Breast epithelium (tissue), 4 donors: Measurements from ENCODE around the gene TMEFF1. TPM values are rescaled to one million over a fixed set of nuclear protein-coding genes. Genes with fewer than 3 reads are reported as not detected.

Source experiments
- DNase-seq, 2 donors: peaks; one replicate each; pipeline ENCODE4 v3.0.0-alpha.2; 2019; ENCODE audit warnings: low spot score in 2 of 2
- H3K27ac ChIP-seq, 2 donors: fragments of 200-600 bp; sonication (generic) in 1 of 2; one replicate each; pipeline ENCODE4 v1.5.1; 2016 to 2019; ENCODE audit warnings: mild to moderate bottlenecking in 1 of 2
- H3K27me3 ChIP-seq, 2 donors: fragments of 200-600 bp; sonication (generic) in 1 of 2; one replicate each; pipeline versions ENCODE4 v1.5.1 to v1.6.0; 2017 to 2019; ENCODE audit warnings: control low read depth in 1 of 2, mild to moderate bottlenecking in 1 of 2
- H3K36me3 ChIP-seq: fragments of 200-600 bp; one replicate; pipeline ENCODE4 v1.5.1; 2019
- H3K4me1 ChIP-seq, 2 donors: fragments of 200-600 bp; sonication (generic); one replicate each; pipeline ENCODE4 v1.5.1; 2016 to 2019; ENCODE audit warnings: control low read depth in 1 of 2
- H3K4me3 ChIP-seq, 3 donors: fragments of 200-600 bp; sonication (generic); 1 replicate in 2 of 3; 2 replicates in 1 of 3; pipeline ENCODE4 v1.5.1; 2016 to 2019; ENCODE audit warnings: mild to moderate bottlenecking in 3 of 3, moderate library complexity in 2 of 3
- H3K9me3 ChIP-seq, 2 donors: fragments of 200-600 bp; sonication (generic) in 1 of 2; one replicate each; pipeline ENCODE4 v1.5.1; 2016 to 2019; ENCODE audit warnings: control low read depth in 1 of 2
- POLR2A ChIP-seq: fragments of 450-650 bp; IDR thresholded peaks from one replicate; pipeline ENCODE4 v1.6.1; 2016; ENCODE audit warnings: antibody characterized with exemption, mild to moderate bottlenecking, moderate library complexity
- POLR2AphosphoS5 ChIP-seq, 3 donors: sonication (generic); formaldehyde crosslinking; IDR thresholded peaks; one replicate each; pipeline ENCODE4 v1.6.1; 2017; ENCODE audit warnings: antibody characterized with exemption in 3 of 3
- intact Hi-C: fragments of 100-400 bp; cut with DNase I; formaldehyde crosslinking; loops from one replicate; pipeline ENCODE4 v1.15.1; 2023; ENCODE audit warnings: low total_unique reads
- total RNA-seq, 3 donors: library from RNA; depleted of rRNA; stranded (reverse); fragments of >200 nt; gene quantifications; one replicate each; pipeline ENCODE4 v1.1.0, GENCODE V29; 2016
- TF ChIP-seq, protein P1 (sequence below), 3 donors: fragments of 450-650 bp; IDR thresholded peaks; one replicate each; pipeline ENCODE4 v1.5.1; 2016 to 2017; ENCODE audit warnings: antibody characterized with exemption in 3 of 3, mild to moderate bottlenecking in 3 of 3, moderate library complexity in 3 of 3

The TMEFF1 gene
- total RNA-seq, 3 donors from 2014 or later, result 0.29 to 0.66 (median 0.32) TPM

DNA sequence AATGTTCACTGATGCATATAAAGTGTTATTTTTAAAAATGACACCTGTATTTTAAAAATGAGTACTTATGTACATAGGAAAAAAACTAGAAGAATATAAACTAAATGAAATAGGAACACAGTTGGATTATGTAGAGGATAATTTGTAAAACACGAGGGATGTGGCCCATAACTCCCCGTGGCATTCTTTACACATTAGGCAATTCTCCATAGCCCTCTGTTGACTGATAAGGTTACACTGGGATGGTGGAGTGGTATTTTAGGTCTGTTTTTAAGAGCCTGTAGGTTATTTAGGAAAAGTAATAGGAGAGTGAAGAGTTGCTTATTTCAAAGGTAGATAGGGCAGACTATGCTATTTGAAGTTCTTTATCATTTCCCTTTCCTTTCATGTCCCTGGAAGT, 106.7 kb downstream of the TMEFF1 start:
- Histone ChIP-seq H3K27ac (no peak overlapping the region), H3K9me3 (no peaks in the 10 kb centered on the region), H3K4me3 (no peak overlapping the region), H3K4me1 (no peaks in the 10 kb centered on the region), H3K27me3 (no peaks in the 10 kb centered on the region), H3K36me3 (no peaks in the 10 kb centered on the region)
- DNase-seq, result no peak
- intact Hi-C loops, result no loop called here
- TF ChIP-seq POLR2AphosphoS5 (IDR thresholded peaks at IDR 0.05), result no peak

DNA sequence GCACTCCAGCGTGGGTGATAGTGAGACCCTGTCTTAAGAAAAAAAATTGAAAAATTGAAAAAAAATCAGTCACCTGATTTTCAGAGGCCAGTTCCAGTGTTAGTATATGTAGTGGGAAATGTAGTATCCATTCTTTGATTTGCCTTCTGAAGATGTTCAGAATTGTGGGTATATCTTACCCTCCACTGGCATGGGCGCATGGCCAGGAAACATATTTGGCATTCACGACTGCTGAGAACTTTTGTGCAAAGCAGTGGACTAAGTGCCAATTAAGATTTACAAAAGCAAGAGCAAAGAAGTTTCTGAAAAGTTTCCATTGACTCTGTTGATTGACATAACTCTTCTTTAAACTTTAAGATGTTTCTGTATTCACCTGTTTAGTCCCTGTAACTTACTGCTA, 107.3 kb downstream of the TMEFF1 start:
- Histone ChIP-seq H3K4me3 (no peak overlapping the region), H3K27me3 (no peaks in the 10 kb centered on the region), H3K9me3 (no peaks in the 10 kb centered on the region), H3K27ac (no peak overlapping the region), H3K4me1 (no peaks in the 10 kb centered on the region), H3K36me3 (no peaks in the 10 kb centered on the region)
- TF ChIP-seq POLR2A, result no peak
- TF ChIP-seq, protein P1, sequence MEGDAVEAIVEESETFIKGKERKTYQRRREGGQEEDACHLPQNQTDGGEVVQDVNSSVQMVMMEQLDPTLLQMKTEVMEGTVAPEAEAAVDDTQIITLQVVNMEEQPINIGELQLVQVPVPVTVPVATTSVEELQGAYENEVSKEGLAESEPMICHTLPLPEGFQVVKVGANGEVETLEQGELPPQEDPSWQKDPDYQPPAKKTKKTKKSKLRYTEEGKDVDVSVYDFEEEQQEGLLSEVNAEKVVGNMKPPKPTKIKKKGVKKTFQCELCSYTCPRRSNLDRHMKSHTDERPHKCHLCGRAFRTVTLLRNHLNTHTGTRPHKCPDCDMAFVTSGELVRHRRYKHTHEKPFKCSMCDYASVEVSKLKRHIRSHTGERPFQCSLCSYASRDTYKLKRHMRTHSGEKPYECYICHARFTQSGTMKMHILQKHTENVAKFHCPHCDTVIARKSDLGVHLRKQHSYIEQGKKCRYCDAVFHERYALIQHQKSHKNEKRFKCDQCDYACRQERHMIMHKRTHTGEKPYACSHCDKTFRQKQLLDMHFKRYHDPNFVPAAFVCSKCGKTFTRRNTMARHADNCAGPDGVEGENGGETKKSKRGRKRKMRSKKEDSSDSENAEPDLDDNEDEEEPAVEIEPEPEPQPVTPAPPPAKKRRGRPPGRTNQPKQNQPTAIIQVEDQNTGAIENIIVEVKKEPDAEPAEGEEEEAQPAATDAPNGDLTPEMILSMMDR (IDR thresholded peaks at IDR 0.05), result no peak
- no peak for TF ChIP-seq POLR2AphosphoS5 (IDR thresholded peaks at IDR 0.05)
- intact Hi-C loops, result no loop called here
- DNase-seq, result no peak

DNA sequence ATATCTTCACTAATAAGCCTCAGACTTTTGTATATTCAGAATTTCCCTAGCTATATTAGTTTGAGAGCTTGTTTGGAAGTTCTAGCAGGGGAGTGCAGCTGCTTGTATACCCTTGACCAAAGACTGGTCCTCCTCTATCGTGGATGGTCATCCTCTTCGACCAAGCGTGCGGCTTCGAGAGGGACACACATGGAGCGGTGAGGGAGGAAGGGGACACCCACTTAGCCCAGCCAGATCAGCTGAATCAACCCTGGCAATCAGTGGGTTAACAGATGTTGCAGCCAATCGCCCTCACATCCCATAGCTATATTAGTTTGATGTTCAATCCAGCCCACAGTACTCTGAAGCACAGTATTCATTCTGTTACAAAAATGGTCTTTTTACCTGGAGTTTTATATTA, 108.1 kb downstream of the TMEFF1 start:
- Histone ChIP-seq H3K9me3 (no peaks in the 10 kb centered on the region), H3K36me3 (no peaks in the 10 kb centered on the region), H3K27me3 (no peaks in the 10 kb centered on the region), H3K27ac (no peak overlapping the region), H3K4me1 (no peaks in the 10 kb centered on the region), H3K4me3 (no peak overlapping the region)
- TF ChIP-seq, protein P1 (IDR thresholded peaks at IDR 0.05), result no peak
- TF ChIP-seq POLR2A (no peak), POLR2AphosphoS5 (IDR thresholded peaks at IDR 0.05) (no peak)
- no peak for DNase-seq
- intact Hi-C loops, result no loop called here

DNA sequence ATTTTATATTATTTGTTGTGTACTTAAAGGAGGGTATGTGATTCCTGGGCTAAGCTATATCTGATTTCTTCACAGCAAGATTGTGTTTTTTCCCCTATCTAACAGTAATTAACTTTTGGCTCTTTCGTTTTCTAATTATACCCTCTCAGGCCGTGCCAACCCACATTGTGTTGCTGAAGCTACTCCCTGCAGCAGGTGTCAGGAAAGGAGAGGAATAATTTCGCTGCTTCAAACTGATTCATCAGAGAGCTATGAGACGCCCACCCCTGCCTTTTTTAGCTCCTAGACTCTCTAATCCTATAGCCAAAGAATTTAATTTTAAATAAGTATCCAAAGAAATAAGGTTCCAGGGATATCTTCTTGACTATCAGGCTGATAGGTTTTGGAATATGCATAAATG, 108.7 kb downstream of the TMEFF1 start:
- no peak overlapping the region for H3K4me3 ChIP-seq
- no peaks in the 10 kb centered on the region for H3K4me1 ChIP-seq
- H3K9me3 ChIP-seq, result no peaks in the 10 kb centered on the region
- no peak for DNase-seq
- no peak overlapping the region for H3K27ac ChIP-seq
- H3K27me3 ChIP-seq, result no peaks in the 10 kb centered on the region
- TF ChIP-seq POLR2A (no peak), POLR2AphosphoS5 (IDR thresholded peaks at IDR 0.05) (no peak)
- TF ChIP-seq, protein P1 (IDR thresholded peaks at IDR 0.05), result no peak
- H3K36me3 ChIP-seq, result no peaks in the 10 kb centered on the region
- intact Hi-C loops, result no loop called here

DNA sequence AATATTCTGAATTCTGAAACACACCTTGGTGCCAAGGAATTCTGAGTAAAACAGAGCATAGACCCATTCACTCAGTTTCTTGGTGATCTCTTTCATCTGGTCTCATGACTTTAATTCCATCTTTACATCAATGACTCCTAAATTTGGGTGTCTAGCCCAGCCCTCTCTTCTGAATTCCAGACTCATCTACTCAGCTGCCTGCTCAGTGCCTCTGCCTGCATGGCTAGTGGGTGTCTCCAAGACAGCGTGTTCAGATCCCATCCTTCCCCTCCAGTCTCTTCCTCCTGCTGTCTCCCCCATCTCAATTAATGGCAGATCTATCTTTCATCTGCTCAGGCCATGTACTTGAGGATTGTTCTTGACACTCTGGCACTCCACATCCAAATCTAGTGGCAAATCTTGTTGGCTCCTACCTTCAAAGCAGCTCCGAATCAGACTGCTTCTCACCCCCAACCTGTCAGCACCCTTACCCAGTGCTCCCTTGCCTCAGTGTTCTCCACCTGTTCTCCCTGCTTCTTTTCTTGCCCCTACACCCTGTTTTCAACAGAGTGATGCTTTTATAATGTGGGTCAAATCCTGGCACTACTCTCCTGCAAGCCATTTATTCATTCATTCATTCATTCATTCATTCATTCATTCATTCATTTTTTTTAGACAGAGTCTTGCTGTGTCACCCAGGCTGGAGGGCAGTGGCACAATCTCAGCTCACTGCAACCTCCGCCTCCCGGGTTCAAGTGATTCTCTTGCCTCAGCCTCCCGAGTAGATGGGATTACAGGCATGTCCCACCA, 110.3 kb downstream of the TMEFF1 start:
- intact Hi-C loops, result no loop called here
- Histone ChIP-seq H3K27ac (no peak overlapping the region), H3K27me3 (no peaks in the 10 kb centered on the region), H3K4me3 (no peak overlapping the region), H3K4me1 (no peaks in the 10 kb centered on the region), H3K9me3 (no peaks in the 10 kb centered on the region), H3K36me3 (no peaks in the 10 kb centered on the region)
- TF ChIP-seq POLR2A (no peak), POLR2AphosphoS5 (IDR thresholded peaks at IDR 0.05) (no peak)
- TF ChIP-seq, protein P1 (IDR thresholded peaks at IDR 0.05), result no peak
- DNase-seq, result no peak
